PC-9 (cell line): ENCODE results near the gene BEX4.

ENCODE experiments used
- EZH2 ChIP-seq: fragments of 200-600 bp; sonication (generic); IDR thresholded peaks from 2 replicates; pipeline ENCODE4 v1.8.0; 2017; ENCODE audit warnings: antibody characterized with exemption, low read depth
- TF ChIP-seq, protein P1 (sequence below): fragments of 200-600 bp; sonication (generic); conservative IDR thresholded peaks from 2 replicates; pipeline ENCODE4 v1.6.1; 2017; ENCODE audit warnings: mixed run types, antibody characterized with exemption, mild to moderate bottlenecking, moderate library complexity

DNA sequence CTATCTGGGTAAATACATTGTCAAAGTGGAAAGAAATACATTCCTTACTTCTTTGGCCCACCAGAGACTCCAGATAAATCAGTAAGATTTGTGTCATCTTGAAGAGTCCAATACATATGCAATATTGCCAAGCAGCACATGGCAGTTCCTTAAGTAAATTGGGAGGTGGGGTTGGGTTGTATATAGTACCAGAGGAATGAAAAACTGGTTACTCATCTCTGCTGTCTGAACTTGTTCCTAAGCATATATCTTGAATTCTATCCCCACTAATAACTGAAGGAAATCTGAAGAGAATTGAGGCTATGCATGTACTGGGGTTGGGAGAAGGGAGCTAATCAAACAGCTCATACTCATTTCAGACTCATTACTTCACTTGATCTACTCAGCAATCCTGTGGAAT, 25.2 kb downstream of the BEX4 start:
- TF ChIP-seq, protein P1, sequence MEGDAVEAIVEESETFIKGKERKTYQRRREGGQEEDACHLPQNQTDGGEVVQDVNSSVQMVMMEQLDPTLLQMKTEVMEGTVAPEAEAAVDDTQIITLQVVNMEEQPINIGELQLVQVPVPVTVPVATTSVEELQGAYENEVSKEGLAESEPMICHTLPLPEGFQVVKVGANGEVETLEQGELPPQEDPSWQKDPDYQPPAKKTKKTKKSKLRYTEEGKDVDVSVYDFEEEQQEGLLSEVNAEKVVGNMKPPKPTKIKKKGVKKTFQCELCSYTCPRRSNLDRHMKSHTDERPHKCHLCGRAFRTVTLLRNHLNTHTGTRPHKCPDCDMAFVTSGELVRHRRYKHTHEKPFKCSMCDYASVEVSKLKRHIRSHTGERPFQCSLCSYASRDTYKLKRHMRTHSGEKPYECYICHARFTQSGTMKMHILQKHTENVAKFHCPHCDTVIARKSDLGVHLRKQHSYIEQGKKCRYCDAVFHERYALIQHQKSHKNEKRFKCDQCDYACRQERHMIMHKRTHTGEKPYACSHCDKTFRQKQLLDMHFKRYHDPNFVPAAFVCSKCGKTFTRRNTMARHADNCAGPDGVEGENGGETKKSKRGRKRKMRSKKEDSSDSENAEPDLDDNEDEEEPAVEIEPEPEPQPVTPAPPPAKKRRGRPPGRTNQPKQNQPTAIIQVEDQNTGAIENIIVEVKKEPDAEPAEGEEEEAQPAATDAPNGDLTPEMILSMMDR, result no peak
- TF ChIP-seq EZH2, result no peak
